ENCODE data around the gene FGGY.

The FGGY gene

DNA sequence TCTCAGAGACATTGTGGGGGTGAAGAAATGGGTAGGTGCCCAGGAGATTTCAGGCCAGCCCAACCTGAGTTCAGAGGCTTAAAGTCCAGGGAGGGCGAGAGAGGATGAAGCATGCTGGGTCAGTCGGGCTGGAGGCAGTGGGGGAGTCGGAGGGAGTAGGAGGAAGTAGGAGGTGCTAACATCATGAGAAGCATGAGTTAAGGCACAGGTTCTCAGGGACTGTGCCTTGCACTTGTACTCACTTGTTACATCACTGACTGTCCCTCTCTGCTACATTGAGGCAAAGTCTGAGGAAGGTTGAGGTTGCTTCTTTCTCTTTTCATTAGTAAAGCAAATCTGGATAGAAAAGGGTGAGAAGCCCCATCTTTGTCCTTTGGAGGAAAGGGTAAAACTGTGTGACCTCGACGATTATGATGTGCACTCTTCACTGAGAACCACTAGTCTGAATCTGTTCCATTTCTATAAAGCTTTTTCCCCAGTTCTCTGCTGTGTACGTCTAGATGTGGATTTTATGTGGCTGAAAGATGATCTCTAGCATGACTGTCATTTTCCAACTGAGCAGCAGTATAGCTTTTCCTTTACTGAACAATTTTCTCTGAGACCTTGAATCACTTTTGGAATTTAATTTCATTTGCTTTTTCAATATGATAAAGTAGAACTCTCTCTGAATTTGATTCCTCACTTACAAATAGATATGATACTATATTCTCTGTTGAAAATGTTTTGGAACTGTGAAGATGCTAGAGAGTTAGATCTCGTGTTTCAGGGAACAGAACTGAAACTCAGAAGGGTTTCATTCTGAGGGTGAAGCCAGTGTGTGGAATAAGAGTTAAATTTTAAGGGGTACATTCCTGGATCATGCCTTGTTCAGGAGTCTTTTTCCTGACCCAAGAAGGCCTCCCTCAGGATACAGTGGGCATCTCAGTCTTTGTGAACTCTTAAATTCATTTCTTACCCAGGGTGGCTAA, 94.6 kb downstream of the FGGY start:
- H3K4me3 ChIP-seq (ENCODE audit: low read depth, low read length) = no peak overlapping the region
- DNase-seq (ENCODE audit: low read depth) = no peak
- TF ChIP-seq, protein P1, sequence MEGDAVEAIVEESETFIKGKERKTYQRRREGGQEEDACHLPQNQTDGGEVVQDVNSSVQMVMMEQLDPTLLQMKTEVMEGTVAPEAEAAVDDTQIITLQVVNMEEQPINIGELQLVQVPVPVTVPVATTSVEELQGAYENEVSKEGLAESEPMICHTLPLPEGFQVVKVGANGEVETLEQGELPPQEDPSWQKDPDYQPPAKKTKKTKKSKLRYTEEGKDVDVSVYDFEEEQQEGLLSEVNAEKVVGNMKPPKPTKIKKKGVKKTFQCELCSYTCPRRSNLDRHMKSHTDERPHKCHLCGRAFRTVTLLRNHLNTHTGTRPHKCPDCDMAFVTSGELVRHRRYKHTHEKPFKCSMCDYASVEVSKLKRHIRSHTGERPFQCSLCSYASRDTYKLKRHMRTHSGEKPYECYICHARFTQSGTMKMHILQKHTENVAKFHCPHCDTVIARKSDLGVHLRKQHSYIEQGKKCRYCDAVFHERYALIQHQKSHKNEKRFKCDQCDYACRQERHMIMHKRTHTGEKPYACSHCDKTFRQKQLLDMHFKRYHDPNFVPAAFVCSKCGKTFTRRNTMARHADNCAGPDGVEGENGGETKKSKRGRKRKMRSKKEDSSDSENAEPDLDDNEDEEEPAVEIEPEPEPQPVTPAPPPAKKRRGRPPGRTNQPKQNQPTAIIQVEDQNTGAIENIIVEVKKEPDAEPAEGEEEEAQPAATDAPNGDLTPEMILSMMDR (IDR thresholded peaks at IDR 0.05; ENCODE audit: low read depth, low read length, missing control alignments) = no peak
- in situ Hi-C loops (cut with HindIII; ENCODE audit: low sequenced_read_pairs) = no loop called here

DNA sequence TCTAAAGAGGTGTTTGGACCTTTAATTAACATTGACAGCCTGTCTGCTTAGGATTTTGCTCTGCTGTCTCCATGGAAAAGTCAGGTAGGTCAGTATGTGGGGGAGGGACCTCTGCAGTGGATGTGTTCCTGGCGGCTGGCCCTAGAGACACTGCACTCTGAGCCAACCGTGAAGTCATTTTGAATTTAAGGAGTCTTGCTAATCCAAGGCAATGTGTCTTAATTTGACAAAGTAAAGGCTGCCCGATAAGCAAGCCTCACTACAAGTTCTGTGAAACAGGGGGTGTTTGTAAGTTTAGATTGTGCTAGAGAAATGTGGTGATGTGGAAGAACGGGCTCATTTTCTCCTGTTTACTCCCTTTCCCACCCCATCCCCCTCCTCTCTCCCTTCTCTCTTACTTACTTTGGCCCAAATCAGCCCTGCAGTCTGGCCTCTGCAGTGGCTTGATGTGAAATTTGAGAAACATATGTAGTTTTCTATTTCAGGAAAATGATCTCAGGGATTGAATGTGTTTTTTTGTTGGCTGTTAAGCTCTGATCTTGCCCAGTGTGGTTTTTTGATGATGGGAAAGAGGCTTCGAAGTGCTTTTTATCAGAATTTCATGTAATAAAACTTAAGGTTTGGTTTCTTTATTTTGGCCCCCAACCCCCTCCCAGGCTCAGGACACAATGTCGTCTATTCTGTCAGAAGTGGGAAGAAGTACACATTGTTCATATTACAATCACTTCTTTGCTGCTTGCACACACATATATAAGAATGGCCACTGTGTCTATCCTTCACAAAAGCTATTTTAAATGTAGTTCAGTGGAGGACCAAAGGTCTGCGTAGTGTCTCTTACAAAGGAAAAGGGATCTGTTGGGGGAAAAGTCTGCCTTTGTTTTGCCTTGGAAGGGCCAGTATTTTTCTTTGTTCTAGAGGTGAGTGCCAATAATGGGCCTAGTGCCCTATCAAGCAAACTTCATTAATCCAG, 96.6 kb downstream of the FGGY start:
- in situ Hi-C loops (cut with HindIII; ENCODE audit: low sequenced_read_pairs) = no loop called here

DNA sequence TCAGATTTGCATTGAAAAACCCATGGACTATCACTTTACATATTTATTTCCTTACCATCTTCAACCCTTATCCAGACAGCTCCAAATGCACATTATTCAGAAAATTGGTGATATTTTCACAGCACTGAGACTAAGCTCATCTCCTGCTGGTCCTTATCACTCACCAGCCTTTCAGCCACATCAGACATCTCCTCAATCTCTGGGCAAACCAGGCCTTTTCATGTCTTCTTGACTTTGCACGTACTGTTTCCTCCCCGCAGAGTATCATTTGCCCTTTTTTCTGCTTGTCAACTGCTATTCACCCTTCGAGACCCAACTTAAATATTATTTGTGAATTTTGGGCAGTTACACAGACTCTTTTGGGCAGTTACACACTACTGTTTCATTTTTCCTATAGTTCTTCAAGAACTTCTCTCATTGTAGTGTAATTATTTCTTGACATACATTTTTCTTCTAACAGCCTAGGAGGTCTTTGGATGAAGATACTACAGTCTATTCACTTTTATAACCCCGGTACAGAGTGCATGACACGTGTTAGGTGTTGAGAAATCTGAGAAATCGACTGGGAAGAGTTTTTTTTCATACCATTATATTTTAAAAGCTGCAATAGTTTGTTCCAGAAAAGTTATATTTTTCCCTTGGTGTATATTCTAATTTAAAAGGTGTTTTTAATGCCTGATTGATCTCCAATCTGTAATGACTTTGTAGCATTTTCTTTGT, 98.0 kb downstream of the FGGY start:
- in situ Hi-C loops (cut with HindIII; ENCODE audit: low sequenced_read_pairs) = no loop called here
- TF ChIP-seq, protein P1 (IDR thresholded peaks at IDR 0.05; ENCODE audit: low read depth, low read length, missing control alignments) = no peak
- H3K4me3 ChIP-seq (ENCODE audit: low read depth, low read length) = no peak overlapping the region
- DNase-seq (ENCODE audit: low read depth) = no peak

More for the DNA sequence above, 96.6 kb downstream of the FGGY start:
- peak; percentile 87 for DNase-seq (ENCODE audit: low read depth)
- TF ChIP-seq, protein P1 (IDR thresholded peaks at IDR 0.05; ENCODE audit: low read depth, low read length, missing control alignments) = no peak
- H3K4me3 ChIP-seq (ENCODE audit: low read depth, low read length) = no peak overlapping the region

DNA sequence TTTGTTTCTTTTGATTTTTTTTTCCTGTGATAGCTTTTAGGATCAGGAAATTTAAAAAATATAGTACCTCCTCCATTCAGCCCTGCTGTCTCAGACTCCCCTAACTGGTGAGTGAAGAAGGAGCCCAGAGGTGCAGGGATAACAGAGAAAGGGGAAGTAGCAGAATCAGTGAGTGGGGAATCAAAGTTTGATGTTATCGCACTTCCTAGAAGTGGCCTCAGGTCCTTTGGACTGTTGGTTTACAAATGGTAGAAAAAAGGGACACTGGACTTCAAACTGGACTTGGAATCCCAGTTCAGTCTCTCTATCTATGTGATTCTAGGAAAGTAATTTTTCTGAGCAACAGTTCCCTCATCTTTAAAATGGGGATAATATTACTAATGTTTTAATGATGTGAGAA, 99.5 kb downstream of the FGGY start:
- no peak for DNase-seq (ENCODE audit: low read depth)
- in situ Hi-C loops (cut with HindIII; ENCODE audit: low sequenced_read_pairs) = no loop called here
- H3K4me3 ChIP-seq (ENCODE audit: low read depth, low read length) = no peak overlapping the region
- TF ChIP-seq, protein P1 (IDR thresholded peaks at IDR 0.05; ENCODE audit: low read depth, low read length, missing control alignments) = no peak

DNA sequence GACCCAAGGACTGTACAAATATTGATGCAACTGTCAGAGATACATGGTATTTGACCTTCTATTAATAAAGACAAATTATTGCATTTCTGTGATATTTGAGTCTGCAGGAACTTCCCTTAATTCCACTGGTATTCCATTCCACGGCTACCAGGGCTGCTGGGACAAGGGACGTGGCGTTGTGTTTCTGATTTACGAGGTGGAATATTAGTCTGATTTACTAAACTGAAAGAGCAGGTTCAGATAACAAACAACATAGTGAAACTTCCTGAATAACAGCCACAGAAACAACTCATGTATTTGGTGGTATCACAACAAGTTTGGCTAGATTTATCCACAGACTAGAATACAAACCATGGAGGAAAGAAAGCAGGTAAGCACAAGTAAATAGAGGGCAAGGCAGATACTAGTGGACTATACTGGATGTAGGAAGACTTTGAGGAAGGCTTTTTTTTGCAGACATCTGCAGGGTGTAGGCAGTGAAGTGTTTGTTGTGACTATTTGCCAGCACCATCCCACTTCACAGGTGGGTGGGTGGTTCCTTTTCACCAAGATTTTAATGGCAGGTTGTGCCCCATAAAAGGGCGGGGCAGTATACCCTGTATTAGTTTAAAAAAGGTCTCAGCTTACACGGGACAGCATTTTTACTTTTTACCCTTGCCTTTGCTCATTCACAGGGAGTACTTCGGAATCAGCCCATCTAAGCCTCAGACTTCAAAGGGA, 100.4 kb downstream of the FGGY start:
- no peak overlapping the region for H3K4me3 ChIP-seq (ENCODE audit: low read depth, low read length)
- DNase-seq (ENCODE audit: low read depth) = no peak
- in situ Hi-C loops (cut with HindIII; ENCODE audit: low sequenced_read_pairs) = no loop called here
- TF ChIP-seq, protein P1 (IDR thresholded peaks at IDR 0.05; ENCODE audit: low read depth, low read length, missing control alignments) = no peak
